ENCODE results near the gene YPEL3. TPM values are rescaled to one million over a fixed set of nuclear protein-coding genes. Genes with fewer than 3 reads are reported as not detected.

YPEL3 gene
- total RNA-seq, 1 experiment from 2014 or later, result 23.1 TPM

DNA sequence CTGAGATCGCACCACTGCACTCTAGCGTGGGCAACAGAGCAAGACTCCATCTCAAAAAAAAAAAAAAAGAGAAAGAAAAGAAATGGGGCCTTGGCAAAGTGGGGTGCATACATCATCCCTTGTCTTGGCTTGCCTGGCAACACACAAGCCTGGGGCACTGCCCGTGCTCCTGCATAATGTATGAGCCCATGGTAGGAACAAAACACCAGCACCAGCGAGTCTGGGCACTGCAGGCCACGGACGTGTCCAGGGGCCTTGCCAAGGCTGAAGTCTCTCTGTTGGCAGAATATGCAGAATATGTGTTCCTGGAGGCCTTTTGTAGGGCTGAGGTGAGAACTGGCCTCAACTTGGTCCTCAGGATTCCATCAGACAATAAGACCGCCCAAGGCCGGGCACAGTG, 46.1 kb downstream of the YPEL3 start:
- no peak for DNase-seq (ENCODE audit: low read depth)

DNA sequence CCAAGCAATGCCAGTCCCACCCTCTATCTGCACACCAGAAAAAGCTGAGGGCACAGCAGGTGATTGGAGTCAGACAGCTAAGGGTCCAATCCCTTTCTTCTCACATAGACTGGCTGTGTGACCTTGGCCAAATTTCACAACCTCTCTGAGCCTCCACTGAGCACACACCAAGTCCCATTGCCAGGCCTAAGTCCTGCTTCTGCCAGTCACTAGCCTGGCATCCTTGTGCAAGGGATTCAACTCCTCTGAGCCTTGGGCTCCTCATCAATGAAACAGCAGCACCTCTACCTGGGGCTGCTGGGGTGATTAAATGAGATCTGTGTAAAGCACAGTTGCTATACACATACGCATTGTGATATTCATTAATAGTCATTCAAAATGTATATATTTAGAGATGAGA, 49.4 kb downstream of the YPEL3 start:
- DNase-seq (ENCODE audit: low read depth), result no peak

DNA sequence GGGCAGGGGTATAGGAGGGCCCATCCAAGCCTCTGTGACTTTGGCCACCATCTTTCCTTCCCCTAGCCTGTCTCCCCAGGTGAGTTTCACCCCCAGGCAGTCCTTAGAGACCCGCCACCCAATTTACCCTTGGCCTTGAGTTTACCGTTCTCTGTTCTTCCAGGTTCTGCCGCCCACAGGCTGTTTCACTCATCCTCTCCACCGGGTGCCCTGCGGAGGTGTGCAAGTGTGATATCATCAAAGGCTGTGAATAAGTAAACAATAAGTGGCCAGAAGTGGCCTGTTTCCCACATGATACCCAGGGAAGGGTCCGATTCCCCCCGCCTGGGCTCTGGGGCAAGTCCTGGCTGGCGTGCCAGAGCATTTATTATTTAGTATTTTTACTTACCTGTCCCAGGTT, 49.8 kb downstream of the YPEL3 start:
- no peak for DNase-seq (ENCODE audit: low read depth)

Other genes starting within 250 kb of the YPEL3 start
- 90.7 and 103 TPM in 2 replicates for gene CDIPT, start 233.0 kb downstream of the YPEL3 start, total RNA-seq (2014; rRNA removed; shearing (Covaris generic))
- gene SEZ6L2, start 196.7 kb downstream of the YPEL3 start, total RNA-seq (2014; rRNA removed; shearing (Covaris generic)), result 16.7 and 38.3 TPM in 2 replicates
- 12.1 and 16.1 TPM in 2 replicates for gene ASPHD1, start 195.7 kb downstream of the YPEL3 start, total RNA-seq (2014; rRNA removed; shearing (Covaris generic))
- 11.3 and 16.8 TPM in 2 replicates for gene KCTD13, start 170.0 kb downstream of the YPEL3 start, total RNA-seq (2014; rRNA removed; shearing (Covaris generic))
- 86.9 and 110 TPM in 2 replicates for gene TMEM219, start 134.1 kb downstream of the YPEL3 start, total RNA-seq (2014; rRNA removed; shearing (Covaris generic))
- gene TAOK2, start 122.3 kb downstream of the YPEL3 start, total RNA-seq (2014; rRNA removed; shearing (Covaris generic)), result 24.1 and 47.4 TPM in 2 replicates
- 17.1 and 19.0 TPM in 2 replicates for gene HIRIP3, start 100.6 kb downstream of the YPEL3 start, total RNA-seq (2014; rRNA removed; shearing (Covaris generic))
- 122 and 187 TPM in 2 replicates for gene INO80E, start 100.0 kb downstream of the YPEL3 start, total RNA-seq (2014; rRNA removed; shearing (Covaris generic))
- gene DOC2A, start 85.2 kb downstream of the YPEL3 start, total RNA-seq (2014; rRNA removed; shearing (Covaris generic)), result 0.52 and 0.62 TPM in 2 replicates
- gene C16orf92, start 73.0 kb downstream of the YPEL3 start, total RNA-seq (2014; rRNA removed; shearing (Covaris generic)), result not detected in 2 replicates
- 0.42 TPM in 1 of 2 replicates, not detected in the other for gene TLCD3B, start 64.9 kb downstream of the YPEL3 start, total RNA-seq (2014; rRNA removed; shearing (Covaris generic))
- gene ALDOA, start 30.5 kb downstream of the YPEL3 start, total RNA-seq (2014; rRNA removed; shearing (Covaris generic)), result 3,016 and 3,039 TPM in 2 replicates
- gene PPP4C, start 20.2 kb downstream of the YPEL3 start, total RNA-seq (2014; rRNA removed; shearing (Covaris generic)), result 143 and 169 TPM in 2 replicates
- gene TBX6, start 4.3 kb downstream of the YPEL3 start, total RNA-seq (2014; rRNA removed; shearing (Covaris generic)), result 0.39 TPM in 1 of 2 replicates, not detected in the other
- 0.52 and 1.8 TPM in 2 replicates for gene GDPD3, start 17.3 kb upstream of the YPEL3 start, total RNA-seq (2014; rRNA removed; shearing (Covaris generic))
- gene MAPK3, start 27.0 kb upstream of the YPEL3 start, total RNA-seq (2014; rRNA removed; shearing (Covaris generic)), result 38.7 and 42.5 TPM in 2 replicates
- 7.6 and 8.0 TPM in 2 replicates for gene CORO1A, start 87.4 kb upstream of the YPEL3 start, total RNA-seq (2014; rRNA removed; shearing (Covaris generic))
- 397 and 526 TPM in 2 replicates for gene BOLA2B, start 97.5 kb upstream of the YPEL3 start, total RNA-seq (2014; rRNA removed; shearing (Covaris generic))
- 46.2 and 48.2 TPM in 2 replicates for gene SLX1A, start 97.7 kb upstream of the YPEL3 start, total RNA-seq (2014; rRNA removed; shearing (Covaris generic))
- gene SULT1A3, start 103.0 kb upstream of the YPEL3 start, total RNA-seq (2014; rRNA removed; shearing (Covaris generic)), result 1.5 and 2.6 TPM in 2 replicates
- 0.42 and 0.71 TPM in 2 replicates for gene NPIPB13, start 152.3 kb upstream of the YPEL3 start, total RNA-seq (2014; rRNA removed; shearing (Covaris generic))